LNCAP (cell line): ENCODE results near the gene LYZL6.

Source experiments
- TF ChIP-seq, protein P1 (sequence below): fragments of 450-650 bp; IDR thresholded peaks from 2 replicates; pipeline ENCODE4 v1.5.1; 2017; ENCODE audit warnings: mild to moderate bottlenecking

The LYZL6 gene

GRCh38 chr17:35892091-35893035 is 51.1 kb downstream of the LYZL6 start:
- TF ChIP-seq, protein P1, sequence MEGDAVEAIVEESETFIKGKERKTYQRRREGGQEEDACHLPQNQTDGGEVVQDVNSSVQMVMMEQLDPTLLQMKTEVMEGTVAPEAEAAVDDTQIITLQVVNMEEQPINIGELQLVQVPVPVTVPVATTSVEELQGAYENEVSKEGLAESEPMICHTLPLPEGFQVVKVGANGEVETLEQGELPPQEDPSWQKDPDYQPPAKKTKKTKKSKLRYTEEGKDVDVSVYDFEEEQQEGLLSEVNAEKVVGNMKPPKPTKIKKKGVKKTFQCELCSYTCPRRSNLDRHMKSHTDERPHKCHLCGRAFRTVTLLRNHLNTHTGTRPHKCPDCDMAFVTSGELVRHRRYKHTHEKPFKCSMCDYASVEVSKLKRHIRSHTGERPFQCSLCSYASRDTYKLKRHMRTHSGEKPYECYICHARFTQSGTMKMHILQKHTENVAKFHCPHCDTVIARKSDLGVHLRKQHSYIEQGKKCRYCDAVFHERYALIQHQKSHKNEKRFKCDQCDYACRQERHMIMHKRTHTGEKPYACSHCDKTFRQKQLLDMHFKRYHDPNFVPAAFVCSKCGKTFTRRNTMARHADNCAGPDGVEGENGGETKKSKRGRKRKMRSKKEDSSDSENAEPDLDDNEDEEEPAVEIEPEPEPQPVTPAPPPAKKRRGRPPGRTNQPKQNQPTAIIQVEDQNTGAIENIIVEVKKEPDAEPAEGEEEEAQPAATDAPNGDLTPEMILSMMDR: no peak

DNA sequence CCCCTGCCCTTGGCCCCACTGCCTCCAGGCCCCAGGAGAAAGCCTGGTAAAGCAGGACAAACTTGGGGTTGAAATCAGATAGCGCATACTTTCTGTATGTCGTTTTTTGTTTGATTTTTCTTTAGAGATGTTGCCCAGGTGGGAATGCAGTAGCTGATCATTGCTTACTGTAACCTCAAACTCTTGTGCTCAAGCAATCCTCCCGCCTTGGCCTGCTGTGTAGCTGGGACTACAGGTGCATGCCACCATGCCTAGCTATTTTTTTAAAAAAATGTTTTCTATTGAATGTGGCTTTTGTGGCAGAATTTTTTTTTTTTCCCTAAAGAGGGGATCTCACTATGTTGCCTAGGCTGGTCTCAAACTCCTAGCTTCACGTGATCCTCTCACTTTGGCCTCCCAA is 52.2 kb downstream of the LYZL6 start:
- TF ChIP-seq, protein P1: no peak

DNA sequence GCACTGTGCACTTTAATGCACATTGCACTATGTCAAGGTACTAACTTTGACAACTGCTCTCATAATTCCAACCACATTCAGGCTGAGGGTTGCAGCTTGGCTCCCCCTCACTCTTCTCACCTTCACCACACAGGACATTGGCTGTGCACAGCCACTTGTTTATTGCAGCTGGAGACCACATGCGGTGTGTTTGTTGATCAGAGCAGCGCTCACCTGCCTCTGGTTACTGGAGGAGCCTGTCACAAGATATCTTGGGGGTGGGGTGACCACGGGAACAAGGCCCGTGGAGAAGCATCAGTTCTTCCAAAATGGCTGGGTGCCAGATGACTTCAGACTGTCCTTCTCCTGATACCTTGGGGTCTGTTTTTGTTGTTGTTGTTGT is 52.7 kb downstream of the LYZL6 start:
- TF ChIP-seq, protein P1: no peak

GRCh38 chr17:35889818-35890773 is 53.4 kb downstream of the LYZL6 start:
- TF ChIP-seq, protein P1: no peak

GRCh38 chr17:35889241-35889640 is 54.3 kb downstream of the LYZL6 start:
- TF ChIP-seq, protein P1: no peak
